HG03378 (cell line): ENCODE results near the gene PLD5.
"Not testable (repeated sequence)": the region's sequence is repeated elsewhere in the genome, so short reads cannot be mapped to it uniquely, and the experiment has no call there.

Source experiments
- ATAC-seq: cut with Tn5 transposase; IDR thresholded peaks from one replicate; pipeline ENCODE4 v1.9.1; 2021; ENCODE audit warnings: mild to moderate bottlenecking, moderate library complexity; ENCODE audit not compliant: unreplicated experiment

Gene PLD5

GRCh38 chr1:242288067-242288466 lies 236.4 kb downstream of the PLD5 start:
- ATAC-seq = not testable (repeated sequence)

- ATAC-seq = not testable (repeated sequence)
These were observed 241.6 kb downstream of the PLD5 start for GRCh38 chr1:242282758-242283485.

- ATAC-seq = not testable (repeated sequence)
These were observed 246.1 kb downstream of the PLD5 start for GRCh38 chr1:242278406-242278805.

GRCh38 chr1:242276769-242277168 lies 247.7 kb downstream of the PLD5 start:
- not testable (repeated sequence) for ATAC-seq

GRCh38 chr1:242267004-242267403 lies 257.5 kb downstream of the PLD5 start:
- ATAC-seq = not testable (repeated sequence)

- ATAC-seq = not testable (repeated sequence)
These were observed 260.1 kb downstream of the PLD5 start for GRCh38 chr1:242264419-242264818.

- no peak for ATAC-seq
These were observed 279.2 kb downstream of the PLD5 start for GRCh38 chr1:242245255-242245654.

GRCh38 chr1:242243472-242243871 lies 281.0 kb downstream of the PLD5 start:
- peak; percentile 93 for ATAC-seq

GRCh38 chr1:242242983-242243382 lies 281.5 kb downstream of the PLD5 start:
- ATAC-seq = peak; percentile 7

GRCh38 chr1:242241936-242242335 lies 282.6 kb downstream of the PLD5 start:
- ATAC-seq = no peak

- ATAC-seq = no peak
These were observed 283.8 kb downstream of the PLD5 start for GRCh38 chr1:242240691-242241090.

- ATAC-seq = no peak
These were observed 284.4 kb downstream of the PLD5 start for GRCh38 chr1:242240077-242240476.

GRCh38 chr1:242239398-242239797 lies 285.1 kb downstream of the PLD5 start:
- no peak for ATAC-seq

- no peak for ATAC-seq
These were observed 287.4 kb downstream of the PLD5 start for GRCh38 chr1:242237051-242237450.

- ATAC-seq = no peak
These were observed 295.5 kb downstream of the PLD5 start for GRCh38 chr1:242228991-242229390.

- peak; percentile 67 for ATAC-seq
These were observed 298.5 kb downstream of the PLD5 start for GRCh38 chr1:242225767-242226573.

- ATAC-seq = not testable (repeated sequence)
These were observed 299.4 kb downstream of the PLD5 start for GRCh38 chr1:242224878-242225766.

GRCh38 chr1:242224461-242224860 lies 300.0 kb downstream of the PLD5 start:
- ATAC-seq = no peak

- ATAC-seq = no peak
These were observed 304.6 kb downstream of the PLD5 start for GRCh38 chr1:242219905-242220304.

- ATAC-seq = no peak
These were observed 305.1 kb downstream of the PLD5 start for GRCh38 chr1:242219298-242219901.

- ATAC-seq = no peak
These were observed 308.1 kb downstream of the PLD5 start for GRCh38 chr1:242216368-242216767.
